K562 (cell line): Measurements from ENCODE around the gene SERPINE3.

ENCODE experiments used
- MAX ChIP-seq: sonication (generic); formaldehyde crosslinking; IDR thresholded peaks from 2 replicates; pipeline ENCODE4 v1.9.0; 2022; ENCODE audit warnings: mild to moderate bottlenecking, missing genetic modification reagents
- TF ChIP-seq, protein P1 (sequence below): sonication (generic); formaldehyde crosslinking; IDR thresholded peaks from 2 replicates; pipeline ENCODE4 v1.8.0; 2022; ENCODE audit warnings: missing genetic modification reagents, mild to moderate bottlenecking, borderline replicate concordance

- TF ChIP-seq, protein P1, sequence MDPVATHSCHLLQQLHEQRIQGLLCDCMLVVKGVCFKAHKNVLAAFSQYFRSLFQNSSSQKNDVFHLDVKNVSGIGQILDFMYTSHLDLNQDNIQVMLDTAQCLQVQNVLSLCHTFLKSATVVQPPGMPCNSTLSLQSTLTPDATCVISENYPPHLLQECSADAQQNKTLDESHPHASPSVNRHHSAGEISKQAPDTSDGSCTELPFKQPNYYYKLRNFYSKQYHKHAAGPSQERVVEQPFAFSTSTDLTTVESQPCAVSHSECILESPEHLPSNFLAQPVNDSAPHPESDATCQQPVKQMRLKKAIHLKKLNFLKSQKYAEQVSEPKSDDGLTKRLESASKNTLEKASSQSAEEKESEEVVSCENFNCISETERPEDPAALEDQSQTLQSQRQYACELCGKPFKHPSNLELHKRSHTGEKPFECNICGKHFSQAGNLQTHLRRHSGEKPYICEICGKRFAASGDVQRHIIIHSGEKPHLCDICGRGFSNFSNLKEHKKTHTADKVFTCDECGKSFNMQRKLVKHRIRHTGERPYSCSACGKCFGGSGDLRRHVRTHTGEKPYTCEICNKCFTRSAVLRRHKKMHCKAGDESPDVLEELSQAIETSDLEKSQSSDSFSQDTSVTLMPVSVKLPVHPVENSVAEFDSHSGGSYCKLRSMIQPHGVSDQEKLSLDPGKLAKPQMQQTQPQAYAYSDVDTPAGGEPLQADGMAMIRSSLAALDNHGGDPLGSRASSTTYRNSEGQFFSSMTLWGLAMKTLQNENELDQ (CRISPR knock-in tag): no peak
- no peak for TF ChIP-seq MAX
Observed at GRCh38 chr13:51357928-51358595, 18.6 kb downstream of the SERPINE3 start.
